GM10847 (cell line): ENCODE data around the gene PEMT.

Source experiments
- POLR2A ChIP-seq: IDR thresholded peaks from 2 replicates; pipeline ENCODE4 v1.6.1; 2011; ENCODE audit not compliant: insufficient read length; ENCODE audit errors: extremely low read depth

PEMT gene

DNA sequence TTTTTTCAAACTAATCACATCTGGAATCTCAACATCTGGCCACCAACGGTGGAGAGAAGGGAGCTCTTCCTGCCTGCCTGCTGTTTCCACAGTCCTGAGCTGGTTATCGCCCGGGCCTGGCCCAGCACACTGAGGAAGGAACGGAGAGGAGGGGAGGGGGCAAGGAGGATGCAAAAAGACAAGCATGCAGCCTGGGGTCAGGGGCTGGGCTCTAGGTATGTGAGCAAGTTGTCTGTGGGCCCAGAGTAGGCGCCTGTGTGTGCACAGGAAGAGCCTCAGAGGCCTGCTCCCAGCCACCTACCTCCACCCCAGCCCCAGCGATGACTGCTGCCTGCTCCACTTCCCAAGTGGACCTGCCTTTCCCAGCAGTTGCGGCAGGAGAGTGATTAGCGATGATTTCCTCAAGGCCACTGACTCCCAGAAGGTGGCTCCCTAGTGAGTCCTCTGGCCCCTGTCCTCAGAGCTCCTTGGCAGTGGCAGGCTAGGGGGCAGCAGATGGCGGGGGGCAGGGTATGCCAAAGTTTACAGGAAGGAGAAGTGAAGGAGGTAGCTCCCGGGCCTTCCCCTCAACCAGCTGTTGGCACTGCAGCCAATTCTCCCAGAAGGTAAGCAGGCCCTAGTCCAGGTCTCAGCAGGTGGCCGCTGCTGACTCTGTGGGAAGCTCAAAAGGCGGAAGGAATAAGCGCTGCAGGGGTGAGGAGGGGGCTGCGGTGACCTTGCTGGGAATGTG, 68.3 kb downstream of the PEMT start:
- no peak for TF ChIP-seq POLR2A

DNA sequence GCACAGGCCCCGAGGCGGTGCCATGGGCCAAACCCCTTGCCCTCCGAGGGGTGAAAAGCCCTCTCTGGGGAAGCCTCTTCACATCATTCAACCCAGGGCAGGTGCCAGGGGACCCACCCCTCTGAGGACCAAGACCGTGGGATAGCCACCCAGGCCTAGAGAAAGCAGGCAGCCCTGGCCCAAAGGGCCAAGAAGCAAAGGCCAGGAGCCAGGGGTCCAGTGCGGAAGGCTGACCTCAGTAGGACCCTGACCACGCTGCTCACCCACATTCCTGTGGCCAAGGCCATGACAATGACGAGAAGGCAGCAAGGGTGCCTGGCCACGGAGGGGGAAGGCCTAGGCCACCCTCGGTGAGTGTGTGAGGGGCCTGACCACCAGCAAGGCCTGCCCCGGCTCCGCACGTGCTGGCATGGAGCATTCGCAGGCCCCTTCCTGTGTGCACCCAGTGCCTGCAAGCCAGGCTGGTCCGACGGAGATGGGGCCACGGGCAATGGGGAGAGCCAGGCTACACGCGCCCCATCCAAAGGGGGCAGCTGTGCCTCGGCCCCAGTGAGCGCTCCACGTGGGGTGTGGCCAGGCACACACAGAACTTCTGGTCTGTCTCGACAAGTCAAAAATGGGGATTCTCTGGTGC, 70.8 kb downstream of the PEMT start:
- no peak for TF ChIP-seq POLR2A

DNA sequence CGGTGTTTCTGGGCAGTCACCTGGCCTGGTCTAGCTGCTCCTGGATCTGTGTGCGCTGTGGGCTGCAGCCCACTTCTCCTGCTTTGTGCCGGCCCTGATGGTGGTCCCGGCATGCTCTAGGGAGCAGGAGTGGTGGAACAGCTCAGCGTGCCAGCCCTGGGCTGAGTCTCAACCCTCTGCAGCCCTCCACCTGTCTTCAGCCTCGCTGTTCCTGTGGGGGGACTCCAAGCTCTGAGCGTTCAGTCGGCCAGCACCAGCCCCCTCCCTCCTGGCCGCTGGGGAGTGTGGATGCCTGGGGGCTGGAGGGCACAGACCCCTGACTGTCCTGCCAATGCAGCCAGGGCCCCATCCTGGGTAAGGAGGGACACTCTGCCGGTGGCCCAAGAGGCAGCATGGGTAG, 71.6 kb downstream of the PEMT start:
- TF ChIP-seq POLR2A, result no peak

DNA sequence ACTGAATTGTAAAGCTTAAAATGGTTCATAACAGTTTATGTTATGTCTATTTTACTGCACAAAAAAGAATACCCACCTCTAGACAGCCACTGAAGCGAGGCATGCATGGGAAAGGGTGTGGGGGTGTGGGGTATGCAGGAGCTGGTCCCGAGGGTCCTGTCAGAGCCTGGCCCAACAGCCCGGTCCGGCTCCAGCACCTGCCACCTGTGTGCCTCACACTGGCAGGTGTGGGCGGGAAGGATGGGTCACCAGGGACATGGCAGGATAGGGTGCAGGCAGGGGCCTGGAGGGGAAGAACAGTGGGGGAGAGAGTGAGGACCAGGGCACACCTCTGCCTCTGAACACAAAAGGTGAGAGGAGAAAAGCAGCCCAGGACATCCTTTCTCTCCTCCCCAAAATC, 72.6 kb downstream of the PEMT start:
- TF ChIP-seq POLR2A, result no peak

DNA sequence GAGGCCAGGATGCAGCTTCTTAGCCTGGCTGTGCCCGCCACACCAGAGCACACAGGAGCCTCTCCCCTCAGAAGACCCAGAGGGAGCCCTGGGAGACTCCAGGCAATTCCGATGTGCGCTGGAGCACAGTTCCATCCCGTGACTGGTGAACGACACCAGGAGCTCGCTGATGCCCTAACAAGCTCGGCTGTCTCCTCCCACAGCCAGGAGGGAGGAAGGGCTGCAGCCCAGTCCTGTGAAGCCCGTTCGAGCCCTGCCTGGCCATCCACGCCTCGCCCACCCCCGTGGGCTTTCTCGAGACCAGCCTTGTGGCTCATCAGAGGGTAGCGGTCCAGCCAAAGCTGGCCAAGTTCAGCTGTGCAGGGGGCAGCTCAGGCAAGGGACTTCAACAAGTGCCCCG, 73.5 kb downstream of the PEMT start:
- TF ChIP-seq POLR2A, result no peak

DNA sequence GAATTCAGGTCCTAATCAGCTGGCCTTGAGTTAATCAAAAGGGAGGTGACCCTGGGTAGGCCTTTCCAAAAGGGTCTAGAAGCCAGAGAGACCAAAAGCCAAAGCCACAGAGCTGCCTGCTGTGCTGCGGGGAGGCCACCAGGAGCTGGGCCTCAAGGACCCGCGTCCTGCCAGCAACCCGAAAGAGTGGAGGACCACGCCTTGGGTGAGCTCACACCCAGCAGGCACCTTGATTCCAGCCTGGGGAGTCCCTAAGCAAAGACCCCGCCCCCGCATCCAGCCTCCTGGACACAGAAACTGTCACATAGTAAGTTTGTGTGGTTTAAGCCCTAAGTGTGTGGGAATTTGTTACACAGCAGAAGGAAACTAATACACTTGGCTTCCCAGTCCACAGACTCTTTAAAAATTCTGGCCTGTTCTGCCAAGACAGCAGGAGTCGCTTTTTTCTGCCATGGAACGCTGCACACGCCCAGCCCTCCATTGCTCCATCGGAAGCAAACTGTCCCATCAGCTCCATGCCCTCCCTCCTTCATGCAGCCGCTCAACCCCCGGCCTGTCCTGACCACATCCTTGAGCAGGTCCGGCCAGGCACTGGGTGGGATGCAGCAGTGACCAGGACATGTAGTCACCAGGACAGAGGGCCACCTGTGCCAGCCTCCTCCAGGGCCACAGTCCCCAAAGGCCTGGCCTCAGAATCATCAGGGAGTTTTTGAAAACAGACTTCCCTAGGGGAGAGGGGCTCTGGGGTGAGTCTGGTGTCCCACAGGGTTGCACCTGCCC, 74.4 kb downstream of the PEMT start:
- TF ChIP-seq POLR2A, result no peak

DNA sequence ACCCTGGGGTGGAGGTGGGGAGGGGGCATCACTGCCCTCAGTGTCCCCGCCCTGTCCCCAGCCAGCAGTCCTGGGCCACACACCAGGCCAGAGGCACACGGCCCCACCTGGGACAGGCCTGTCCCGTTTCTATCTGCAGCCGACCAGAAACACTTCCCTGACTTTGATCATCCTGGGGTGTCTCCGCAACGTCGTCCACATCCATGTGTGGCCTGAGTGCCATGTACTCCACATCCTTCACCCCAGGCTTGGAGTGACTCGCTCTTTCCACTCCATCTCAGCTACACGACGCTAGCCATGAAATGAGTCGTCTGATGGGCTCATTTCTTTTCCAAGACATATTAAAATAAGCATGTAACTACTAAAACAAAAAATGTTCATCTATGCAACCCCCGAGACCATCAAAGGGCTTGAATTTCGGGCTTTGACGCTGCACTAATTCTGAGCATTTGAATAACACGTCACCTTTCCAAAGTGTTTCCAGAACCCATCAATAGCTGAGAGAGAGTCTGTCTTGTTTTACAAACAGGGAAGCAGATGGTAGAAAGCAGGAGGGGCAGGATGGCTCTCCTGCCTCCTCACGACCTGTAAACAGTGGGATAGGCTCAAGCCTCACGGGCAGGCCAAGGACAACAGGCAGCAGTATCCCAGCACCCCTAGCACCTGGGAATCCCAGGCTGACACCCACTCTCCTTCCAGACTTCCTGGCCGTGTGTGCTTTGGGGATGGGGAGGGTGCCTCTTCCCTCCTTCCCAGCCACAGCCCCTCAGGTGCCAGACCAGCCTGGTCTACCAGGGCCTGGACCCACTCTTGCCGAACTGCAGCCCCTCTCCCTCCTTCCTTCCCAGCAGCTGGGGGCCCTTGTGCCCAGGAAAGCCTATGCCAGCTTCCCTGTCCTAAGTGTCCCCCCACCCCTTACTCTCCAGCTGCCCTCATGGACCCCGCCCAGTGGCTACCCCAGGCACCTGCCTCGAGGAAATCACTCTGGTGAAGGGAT, 75.3 kb downstream of the PEMT start:
- TF ChIP-seq POLR2A, result no peak

DNA sequence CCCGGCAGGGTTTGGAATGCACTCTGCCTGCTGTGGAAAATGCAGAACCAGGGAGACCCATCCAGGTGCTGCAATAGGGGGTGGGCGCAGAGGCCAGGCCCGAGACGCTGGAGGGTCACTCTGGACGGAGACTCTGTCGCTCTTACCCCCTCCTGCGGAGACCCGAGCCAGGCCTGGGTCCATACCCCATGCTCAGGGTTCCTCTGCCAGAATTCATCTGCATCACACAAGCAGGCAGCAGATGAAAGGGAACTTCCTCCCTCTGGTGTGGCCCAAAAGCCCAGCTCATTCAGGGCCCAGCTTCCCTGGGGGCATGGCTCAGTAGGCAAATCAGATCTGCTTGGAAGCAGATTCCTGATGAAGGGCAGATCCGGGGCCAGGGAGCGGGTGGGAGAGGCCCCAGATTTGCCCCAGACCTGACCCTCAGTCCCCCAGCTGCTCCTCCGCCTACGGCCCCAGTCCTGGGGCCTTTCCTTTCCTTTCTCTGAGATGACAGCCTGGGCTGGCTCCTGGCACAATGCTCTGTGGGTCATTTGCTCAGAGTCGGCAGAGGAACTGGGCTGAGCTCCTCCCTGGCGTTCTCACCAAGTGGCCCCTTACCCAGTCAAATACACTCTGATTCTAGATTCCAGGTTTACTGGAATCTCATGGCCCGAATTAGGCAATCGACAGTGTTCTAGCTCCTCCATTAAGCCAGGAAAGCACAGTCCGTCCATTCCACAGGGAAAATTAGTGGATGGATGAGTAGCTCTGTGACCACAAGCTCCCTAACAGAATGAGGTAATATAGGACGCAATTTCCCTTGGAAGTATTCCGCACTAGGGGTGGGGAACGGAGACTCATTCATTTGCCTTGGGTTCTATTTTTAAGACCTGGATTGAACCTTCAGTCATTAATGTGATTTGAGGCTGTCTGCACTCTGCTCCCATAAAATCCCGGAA, 76.2 kb downstream of the PEMT start:
- TF ChIP-seq POLR2A, result no peak

DNA sequence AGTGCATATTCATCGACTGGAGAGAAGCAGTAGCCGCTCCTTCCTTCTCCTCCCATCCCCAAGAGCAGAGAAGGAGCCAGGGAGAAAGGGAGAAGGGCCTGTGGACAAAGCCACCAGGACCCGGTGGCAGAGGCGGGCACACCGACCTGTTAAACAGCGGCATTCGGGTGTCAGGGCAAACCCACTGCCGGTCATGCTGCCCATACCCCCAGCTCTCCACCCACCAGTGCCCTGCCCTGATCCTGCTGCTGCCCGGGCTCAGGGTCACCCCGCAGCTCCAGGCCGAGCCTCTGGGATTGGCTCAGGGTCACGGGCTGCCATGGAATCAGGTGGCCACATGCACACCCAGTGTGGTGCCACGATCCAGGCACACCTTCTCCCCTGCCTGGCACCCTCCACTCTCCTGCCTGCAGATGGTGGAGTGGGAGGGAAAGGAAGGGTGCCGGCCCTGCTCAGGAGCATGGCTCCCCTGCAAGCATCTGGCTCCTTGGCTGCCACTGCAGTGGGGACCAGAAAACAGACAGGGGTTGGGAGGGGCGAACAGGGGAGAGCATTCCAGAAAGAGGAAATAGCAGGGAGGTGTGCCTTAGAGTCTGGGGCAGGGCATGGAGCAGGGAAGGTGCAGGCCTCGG, 77.0 kb downstream of the PEMT start:
- TF ChIP-seq POLR2A, result no peak

DNA sequence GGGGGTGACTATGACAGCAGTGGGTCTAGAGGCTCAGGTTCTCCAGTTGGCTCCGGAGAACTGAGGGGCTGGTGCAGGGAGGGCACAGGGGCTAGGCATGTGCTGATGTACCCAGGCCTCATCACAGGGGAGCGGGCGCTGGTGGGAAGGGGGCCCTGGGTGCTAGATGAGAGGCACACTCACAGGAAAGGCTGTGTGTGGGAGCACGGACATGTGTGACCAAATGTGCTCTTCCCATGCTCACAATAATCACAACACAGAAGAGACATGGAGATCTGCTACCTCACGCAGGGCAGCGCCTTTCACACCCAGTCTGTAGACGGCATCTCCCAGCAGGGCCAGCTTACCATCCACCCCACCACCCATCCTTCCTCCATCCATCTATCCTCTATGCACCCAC, 77.9 kb downstream of the PEMT start:
- TF ChIP-seq POLR2A, result no peak

DNA sequence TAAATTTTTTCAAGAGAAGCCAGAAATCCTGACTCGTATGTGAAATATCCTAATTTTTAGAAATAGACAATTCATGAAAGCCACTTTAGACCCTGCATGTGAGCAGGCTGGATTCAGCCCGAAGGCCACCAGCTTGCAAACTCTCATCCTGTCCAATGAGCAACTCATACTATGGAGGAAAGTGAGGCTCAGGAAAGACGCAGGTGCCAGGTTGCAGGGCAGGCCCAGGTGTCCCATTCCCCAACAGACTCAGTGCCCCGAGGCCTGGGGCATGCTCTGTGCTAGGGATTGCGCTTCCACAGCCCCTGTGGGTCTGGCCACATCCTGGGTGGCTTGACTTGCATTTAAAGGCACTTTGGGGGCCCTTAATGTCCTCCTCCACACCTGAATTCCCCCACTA, 78.6 kb downstream of the PEMT start:
- TF ChIP-seq POLR2A, result no peak

DNA sequence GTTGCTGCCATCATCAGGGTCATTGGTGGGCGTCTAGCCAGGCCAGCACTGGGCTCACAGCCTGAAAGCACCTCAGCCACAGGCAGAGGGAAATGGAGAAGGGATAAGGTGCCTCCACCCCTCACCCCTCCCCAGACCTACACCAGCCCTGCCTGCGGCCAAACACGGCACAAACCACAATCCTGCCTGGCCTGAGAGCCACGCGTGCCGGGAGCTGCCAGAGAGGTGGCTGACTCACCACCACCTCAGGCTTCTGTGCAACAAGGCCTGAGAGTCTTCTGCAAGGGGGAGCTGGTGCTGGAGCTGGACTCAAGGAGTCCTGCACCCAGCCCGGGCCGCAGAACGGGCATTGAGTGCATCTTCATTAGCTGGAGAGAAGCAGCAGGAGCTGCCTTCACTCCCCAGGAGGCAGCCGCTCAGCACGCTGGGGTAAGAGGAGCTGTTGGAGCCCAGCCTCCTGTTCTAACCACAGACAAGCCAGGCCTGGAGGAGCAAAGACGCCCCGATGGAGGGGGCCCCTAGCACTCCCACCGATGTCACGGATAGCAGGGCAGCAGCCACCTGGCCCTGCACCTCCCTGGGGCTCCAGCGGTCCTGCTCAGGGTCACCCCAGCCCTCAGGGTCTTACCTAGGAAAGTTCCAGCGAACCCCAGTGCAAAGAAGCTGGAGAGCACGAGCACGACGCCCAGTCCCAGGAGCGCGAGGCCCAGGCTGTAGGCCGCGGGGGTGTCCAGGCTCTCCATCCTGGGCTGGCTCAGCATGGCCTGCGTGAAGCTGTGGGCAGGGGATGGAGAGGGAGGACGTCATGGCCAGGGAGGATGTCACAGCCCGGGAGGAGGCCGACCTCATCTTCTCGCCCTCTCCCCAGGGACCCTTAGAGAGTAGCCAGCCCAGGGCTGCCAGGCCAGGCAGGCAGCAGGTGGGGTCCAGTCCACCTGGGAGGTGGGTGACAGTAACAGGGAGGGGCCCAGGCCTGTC, 79.3 kb downstream of the PEMT start:
- no peak for TF ChIP-seq POLR2A
